HG02852 (cell line): ENCODE measurements around the gene CD80.
"Not testable (repeated sequence)": the region's sequence is repeated elsewhere in the genome, so short reads cannot be mapped to it uniquely, and the experiment has no call there.

Experiments
- ATAC-seq: cut with Tn5 transposase; IDR thresholded peaks from one replicate; pipeline ENCODE4 v1.9.1; 2021; ENCODE audit warnings: mild to moderate bottlenecking, moderate library complexity; ENCODE audit not compliant: unreplicated experiment

Gene CD80

DNA sequence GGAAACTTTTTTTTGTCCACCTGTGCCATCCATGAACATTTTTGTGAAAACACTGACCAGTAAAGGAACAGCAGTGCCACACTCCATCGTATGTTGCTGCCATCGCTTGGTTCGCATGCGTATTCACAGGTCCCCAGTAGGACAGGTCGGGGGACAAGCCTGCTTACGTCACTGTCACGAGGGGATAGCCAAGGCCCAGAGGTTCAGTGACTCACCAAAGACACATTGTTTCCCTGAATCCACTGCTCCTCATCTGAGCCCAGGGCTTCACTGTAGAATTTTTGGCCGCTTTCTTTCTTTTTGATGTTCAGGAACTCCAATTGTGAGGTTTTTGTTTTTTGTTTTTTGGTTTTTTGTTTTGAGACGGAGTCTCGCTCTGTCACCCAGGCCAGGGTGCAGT is 25.8 kb upstream of the CD80 start:
- ATAC-seq, result no peak

GRCh38 chr3:119582178-119582577 is 22.8 kb upstream of the CD80 start:
- peak; percentile 40 for ATAC-seq

DNA sequence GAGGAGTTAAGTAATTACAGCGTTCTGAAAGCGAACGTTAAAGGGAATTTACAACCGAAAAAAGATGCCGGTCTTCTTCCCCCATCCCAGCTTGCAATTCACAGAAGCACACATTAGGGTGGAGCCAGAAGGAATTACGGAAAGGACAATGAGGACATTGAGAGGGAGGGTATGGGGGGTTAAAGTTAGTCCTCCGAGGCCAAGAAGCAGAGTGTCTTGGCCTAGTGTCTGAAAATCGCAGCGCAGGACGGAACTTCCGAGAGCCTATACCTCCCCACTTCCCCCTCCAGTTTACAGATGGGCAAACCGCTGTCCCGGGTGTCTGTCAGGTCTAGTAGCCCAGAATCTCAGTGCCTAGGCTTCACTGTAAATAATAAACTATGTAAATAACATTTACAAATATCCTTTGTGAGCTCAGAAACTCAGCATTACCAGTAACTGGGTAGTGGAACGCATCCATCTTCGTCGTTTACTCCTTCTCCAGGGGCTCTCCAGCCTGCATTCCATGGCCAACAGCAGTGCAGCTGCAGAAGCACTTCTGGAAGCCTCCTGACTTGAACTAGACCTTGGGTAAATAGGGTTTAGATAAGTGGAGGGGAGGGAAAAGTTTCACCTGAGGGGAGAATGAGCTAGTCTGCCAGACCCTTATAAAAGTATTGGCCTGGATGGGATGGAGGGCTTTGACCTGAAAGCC is 20.8 kb upstream of the CD80 start:
- ATAC-seq, result peak; percentile 62

GRCh38 chr3:119579366-119580066 is 20.1 kb upstream of the CD80 start, which contains the start of gene ADPRH:
TSS of gene ADPRH (plus strand) at chr3:119579492. CDS start at chr3:119582170, 2,678 bp downstream.
- ATAC-seq, result peak; percentile 66

DNA sequence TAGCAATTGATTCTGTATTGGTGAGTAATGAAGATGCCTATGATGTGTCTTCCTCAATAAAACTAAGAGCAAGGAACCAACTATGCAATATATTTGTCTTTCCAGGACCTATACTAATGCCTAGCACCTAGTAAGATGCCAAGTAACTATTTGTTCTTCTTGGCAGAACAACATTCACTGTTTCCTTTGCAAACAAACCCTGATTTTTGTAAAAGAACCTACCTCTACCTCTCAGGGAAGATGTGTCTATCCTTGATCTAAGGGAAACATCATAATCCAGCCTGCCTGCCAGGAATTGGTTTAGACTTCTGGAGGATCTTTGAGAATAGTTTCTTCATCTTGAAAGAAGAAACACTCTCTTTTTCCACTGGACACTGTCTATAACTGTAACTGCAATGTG is 16.1 kb upstream of the CD80 start:
- no peak for ATAC-seq

- ATAC-seq, result no peak
These were observed 12.3 kb upstream of the CD80 start for GRCh38 chr3:119571688-119572087.

GRCh38 chr3:119571230-119571629 is 11.8 kb upstream of the CD80 start:
- no peak for ATAC-seq

- ATAC-seq, result peak; percentile 71
These were observed 10.8 kb upstream of the CD80 start for GRCh38 chr3:119570229-119570628.

GRCh38 chr3:119569156-119569555 is 9.7 kb upstream of the CD80 start:
- no peak for ATAC-seq

DNA sequence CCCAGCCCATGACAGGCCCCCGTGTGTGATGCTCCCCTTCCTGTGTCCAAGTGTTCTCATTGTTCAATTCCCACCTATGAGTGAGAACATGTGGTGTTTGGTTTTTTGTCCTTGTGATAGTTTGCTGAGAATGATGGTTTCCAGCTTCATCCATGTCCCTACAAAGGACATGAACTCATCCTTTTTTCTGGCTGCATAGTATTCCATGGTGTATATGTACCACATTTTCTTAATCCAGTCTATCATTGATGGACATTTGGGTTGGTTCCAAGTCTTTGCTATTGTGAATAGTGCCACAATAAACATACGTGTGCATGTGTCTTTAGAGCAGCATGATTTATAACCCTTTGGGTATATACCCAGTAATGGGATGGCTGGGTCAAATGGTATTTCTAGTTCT is 3.9 kb upstream of the CD80 start:
- not testable (repeated sequence) for ATAC-seq

DNA sequence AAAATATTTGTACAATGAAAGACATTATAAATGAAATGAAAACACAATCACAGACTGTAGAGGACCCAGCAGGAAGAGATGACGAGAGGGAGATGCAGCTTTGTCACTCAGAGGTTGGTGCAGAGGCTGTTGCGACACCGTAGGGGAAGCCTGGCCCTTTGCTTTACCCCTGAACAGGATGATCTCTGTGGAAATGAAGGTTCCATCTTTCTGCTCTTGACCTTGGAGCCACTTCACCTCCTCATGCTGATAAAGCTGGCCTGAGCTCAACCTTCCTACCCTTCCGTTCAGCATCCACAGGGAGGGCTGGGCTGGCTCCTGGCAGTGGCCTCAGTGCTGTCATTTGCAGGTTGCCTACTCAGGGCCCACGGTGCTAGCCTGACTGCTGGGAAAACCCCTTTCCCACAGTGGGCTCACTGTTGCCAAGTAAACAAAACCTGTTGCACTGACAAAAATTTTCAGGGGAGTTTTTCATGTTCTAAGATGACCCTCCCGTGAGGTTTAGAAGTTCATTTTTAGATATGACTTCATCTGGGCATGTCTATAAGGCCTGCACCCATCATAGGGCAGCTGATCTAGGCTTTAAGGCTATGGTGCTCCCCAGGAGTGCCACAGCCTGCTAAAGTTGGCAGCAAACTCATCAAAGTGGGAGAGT is 3.0 kb upstream of the CD80 start:
- ATAC-seq, result peak; percentile 68

GRCh38 chr3:119560160-119560559 is 746 bp upstream of the CD80 start:
- ATAC-seq, result no peak

DNA sequence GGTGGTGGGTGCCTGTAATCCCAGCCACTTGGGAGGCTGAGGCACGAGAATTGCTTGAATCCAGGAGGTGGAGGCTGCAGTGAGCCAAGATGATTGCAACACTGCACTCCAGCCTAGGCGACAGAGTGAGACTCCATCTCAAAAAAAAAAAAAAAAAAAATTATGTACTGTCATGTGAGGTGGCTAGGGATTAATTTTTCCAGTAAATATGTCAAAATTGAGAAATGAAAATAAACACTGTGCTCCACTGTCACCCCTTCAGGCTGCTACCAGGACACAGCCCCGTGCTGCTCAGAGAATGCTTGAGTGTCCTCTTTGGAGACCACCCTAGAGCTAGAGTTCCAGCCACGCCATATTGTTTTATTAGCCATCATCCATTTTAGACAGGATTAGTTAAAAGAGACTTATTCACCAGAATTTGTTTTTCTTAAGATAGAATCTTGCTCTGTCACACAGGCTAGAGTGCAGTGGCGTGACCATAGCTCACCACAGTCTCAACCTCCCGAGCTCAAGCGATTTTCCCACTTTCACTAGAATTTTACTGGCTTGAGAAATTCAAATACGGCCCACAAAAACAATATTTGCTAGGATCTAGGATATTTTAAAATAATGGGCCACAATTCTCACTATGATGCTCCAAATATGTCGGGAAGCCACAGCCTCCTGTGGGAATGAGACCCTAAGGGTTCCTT is 642 bp downstream of the CD80 start:
- ATAC-seq, result no peak

DNA sequence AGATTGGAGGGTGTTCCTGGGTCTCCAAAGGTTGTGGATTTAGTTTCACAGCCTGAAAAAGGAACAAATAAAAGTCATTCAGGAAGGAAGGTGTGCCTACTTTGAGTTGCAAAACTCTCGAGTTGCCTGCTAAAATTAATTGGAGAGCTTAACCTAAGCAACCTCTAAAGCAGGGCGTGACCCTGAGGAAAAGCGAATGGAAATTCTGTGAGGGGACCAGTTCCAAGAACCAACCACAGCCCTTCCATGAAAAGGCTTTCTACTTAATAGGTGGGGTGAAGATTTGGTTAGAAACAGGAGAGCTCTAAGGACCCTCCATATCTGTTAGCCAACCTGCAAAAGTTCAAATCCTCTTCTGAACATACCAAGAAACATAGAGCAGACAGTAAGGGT is 1.5 kb downstream of the CD80 start:
- ATAC-seq, result no peak

- no peak for ATAC-seq
These were observed 2.1 kb downstream of the CD80 start for GRCh38 chr3:119557192-119557876.

- ATAC-seq, result no peak
These were observed 3.5 kb downstream of the CD80 start for GRCh38 chr3:119555929-119556328.

GRCh38 chr3:119555309-119555735 is 4.1 kb downstream of the CD80 start:
- ATAC-seq, result no peak

GRCh38 chr3:119553823-119554415 is 5.5 kb downstream of the CD80 start:
- no peak for ATAC-seq

DNA sequence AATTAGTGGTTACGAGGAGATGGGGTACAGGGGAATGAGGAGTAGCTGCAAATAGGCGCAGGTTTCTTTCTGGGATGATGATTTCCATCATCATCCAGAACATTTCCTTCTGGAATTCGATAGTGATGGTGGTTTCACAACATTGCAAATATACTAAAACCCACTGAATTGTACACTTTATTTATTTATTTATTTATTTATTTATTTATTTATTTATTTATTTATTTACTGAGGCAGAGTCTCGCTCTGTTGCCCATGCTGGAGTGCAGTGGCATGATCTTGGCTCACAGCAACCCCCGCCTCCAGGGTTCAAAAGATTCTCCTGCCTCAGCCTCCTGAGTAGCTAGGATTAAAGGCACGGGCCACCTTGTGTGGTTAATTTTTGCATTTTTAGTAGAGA is 6.5 kb downstream of the CD80 start:
- ATAC-seq, result not testable (repeated sequence)

DNA sequence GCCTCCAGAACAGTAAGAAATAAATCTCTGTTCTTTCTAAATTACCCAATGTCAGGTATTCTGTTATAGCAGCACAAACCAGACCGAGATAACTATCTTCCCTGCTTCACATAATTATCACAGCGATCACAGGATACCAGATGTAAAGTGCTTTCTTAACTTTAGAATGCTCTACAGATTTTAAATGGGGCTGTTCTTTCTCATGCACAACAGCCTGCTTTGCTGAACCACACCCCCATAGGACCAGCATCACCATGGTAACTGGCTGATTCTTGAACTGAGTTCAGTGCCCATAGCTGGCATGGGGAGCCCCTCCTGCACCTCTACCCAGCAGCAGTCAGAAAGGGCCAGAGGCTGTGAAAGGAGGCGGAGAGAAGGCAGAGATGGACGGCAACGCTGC is 7.8 kb downstream of the CD80 start:
- ATAC-seq, result no peak
